Stomach (tissue), 4 donors: ENCODE results near the gene MREG.
"Not testable (repeated sequence)": the region's sequence is repeated elsewhere in the genome, so short reads cannot be mapped to it uniquely, and the experiment has no call there.

Experiments used
- CTCF ChIP-seq, 7 experiments: fragments of 450-650 bp in 4 of 7; fragments of 200-600 bp in 3 of 7; sonication (generic) in 3 of 7; IDR thresholded peaks; one replicate each; pipeline ENCODE4 v1.5.1; 2016 to 2019; ENCODE audit warnings: antibody characterized with exemption in 7 of 7, control low read depth in 2 of 7, mild to moderate bottlenecking in 1 of 7
- EP300 ChIP-seq: sonication (generic); formaldehyde crosslinking; IDR thresholded peaks from one replicate; pipeline ENCODE4 v1.6.1; 2017; ENCODE audit warnings: antibody characterized with exemption
- POLR2A ChIP-seq, 4 donors: fragments of 450-650 bp; IDR thresholded peaks; one replicate each; pipeline ENCODE4 v1.6.1; 2016; ENCODE audit warnings: antibody characterized with exemption in 4 of 4, control low read depth in 2 of 4, mild to moderate bottlenecking in 1 of 4, moderate library complexity in 1 of 4
- POLR2AphosphoS5 ChIP-seq, 3 donors: sonication (generic); formaldehyde crosslinking; IDR thresholded peaks; one replicate each; pipeline ENCODE4 v1.6.1; 2016; ENCODE audit warnings: antibody characterized with exemption in 3 of 3

DNA sequence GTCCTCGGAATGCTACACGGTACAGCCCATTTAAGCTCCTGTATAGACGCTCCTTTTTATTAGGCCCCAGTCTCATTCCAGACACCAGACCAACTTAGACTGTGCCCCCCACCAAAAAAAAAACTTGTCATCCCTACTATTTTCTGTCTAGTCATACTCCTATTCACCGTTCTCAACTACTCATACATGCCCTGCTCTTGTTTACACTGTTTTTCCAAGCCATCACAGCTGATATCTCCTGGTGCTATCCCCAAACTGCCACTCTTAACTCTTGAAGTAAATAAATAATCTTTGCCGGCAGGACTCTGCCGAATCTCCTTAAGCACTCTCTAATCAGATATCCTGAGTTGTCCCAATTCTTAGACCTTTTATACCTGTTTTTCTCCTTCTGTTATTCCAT lies 86.4 kb downstream of the MREG start:
- TF ChIP-seq CTCF (IDR thresholded peaks at IDR 0.05); POLR2A (IDR thresholded peaks at IDR 0.05); EP300; POLR2AphosphoS5 (IDR thresholded peaks at IDR 0.05): not testable (repeated sequence)
